GM12874 (cell line): ENCODE measurements around the gene CFAP221.

Experiments used
- TF ChIP-seq, protein P1 (sequence below): IDR thresholded peaks from 2 replicates; pipeline ENCODE4 v1.5.1; 2011; ENCODE audit warnings: low read depth, mild to moderate bottlenecking, control low read depth, low read length, moderate library complexity; ENCODE audit not compliant: insufficient read depth

The CFAP221 gene

DNA sequence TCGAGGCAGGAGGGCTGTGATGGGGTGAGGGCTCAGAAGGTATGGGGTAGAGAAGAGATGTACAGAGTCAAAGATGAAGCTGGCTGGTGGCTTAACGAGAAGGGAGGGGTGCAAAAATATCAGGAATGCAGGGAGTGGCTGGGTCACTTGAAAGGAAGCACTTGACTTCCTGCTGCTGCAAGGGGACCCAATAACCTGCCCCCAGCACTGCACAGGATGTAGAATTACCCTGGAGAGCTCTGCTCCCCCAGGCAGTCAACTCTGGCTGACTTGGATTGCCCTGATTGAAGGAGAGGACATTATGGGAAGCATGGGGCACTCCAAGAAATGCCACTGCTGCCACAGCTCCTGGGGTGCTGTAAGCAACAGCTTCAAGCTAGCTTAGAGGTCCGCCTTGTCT is 41.8 kb downstream of the CFAP221 start:
- TF ChIP-seq, protein P1, sequence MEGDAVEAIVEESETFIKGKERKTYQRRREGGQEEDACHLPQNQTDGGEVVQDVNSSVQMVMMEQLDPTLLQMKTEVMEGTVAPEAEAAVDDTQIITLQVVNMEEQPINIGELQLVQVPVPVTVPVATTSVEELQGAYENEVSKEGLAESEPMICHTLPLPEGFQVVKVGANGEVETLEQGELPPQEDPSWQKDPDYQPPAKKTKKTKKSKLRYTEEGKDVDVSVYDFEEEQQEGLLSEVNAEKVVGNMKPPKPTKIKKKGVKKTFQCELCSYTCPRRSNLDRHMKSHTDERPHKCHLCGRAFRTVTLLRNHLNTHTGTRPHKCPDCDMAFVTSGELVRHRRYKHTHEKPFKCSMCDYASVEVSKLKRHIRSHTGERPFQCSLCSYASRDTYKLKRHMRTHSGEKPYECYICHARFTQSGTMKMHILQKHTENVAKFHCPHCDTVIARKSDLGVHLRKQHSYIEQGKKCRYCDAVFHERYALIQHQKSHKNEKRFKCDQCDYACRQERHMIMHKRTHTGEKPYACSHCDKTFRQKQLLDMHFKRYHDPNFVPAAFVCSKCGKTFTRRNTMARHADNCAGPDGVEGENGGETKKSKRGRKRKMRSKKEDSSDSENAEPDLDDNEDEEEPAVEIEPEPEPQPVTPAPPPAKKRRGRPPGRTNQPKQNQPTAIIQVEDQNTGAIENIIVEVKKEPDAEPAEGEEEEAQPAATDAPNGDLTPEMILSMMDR, result no peak

DNA sequence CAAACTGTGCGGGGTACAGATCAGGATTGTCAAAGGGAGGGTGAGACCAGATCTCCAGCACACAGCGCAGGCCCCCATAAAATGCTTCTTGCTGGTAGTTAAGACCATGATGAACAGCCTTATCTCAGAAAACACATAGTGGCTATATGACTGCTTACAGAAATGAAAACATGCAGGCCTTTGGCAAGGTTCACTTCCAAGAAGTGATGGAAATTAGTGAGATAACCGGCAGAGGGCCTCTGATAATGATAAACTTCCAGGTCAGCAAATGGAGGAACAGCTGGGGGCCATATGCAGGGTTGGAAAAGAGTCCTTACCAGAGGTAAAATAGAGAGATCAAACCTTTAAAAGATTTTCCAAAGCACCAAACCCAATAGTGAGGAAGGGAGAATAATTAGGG is 46.6 kb downstream of the CFAP221 start:
- TF ChIP-seq, protein P1, result no peak

DNA sequence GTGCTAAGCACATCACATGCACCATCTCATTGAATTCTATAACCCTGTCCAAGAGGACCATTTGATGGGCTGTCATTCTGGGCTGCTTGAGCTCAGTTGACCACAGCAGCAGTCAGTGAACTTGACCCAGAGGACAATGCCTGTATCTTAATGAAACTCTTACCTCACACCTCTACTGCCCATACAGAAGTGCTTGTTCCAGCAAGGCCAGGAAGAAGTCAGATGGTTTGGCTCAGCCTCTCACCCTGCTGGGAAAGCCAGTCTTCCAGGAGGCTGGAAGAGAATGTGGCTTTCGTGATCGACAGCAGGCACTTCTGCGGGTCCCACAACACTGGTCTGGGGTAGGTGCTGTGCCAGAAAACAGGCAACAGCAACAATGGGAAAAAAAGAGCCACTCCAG is 47.3 kb downstream of the CFAP221 start:
- TF ChIP-seq, protein P1, result no peak

DNA sequence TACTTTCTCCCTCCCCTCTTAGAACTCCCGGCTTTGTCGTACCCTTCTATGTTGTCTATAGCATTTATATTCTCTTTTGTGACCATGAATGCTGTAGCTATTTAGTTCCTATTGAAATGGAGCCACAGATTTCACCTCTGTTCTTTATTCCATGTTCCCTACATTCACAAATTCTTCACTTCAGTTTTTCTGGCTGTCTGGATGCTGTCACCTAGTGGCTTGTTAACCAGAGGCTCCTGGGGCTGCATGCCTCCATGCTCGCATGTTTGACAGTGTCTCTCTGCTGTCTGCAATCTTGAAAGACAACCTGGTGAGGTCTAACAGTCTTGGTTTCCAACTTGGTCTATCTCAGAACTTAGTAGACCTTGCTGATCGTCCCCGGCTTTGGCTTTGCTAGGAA is 48.2 kb downstream of the CFAP221 start:
- TF ChIP-seq, protein P1, result no peak

DNA sequence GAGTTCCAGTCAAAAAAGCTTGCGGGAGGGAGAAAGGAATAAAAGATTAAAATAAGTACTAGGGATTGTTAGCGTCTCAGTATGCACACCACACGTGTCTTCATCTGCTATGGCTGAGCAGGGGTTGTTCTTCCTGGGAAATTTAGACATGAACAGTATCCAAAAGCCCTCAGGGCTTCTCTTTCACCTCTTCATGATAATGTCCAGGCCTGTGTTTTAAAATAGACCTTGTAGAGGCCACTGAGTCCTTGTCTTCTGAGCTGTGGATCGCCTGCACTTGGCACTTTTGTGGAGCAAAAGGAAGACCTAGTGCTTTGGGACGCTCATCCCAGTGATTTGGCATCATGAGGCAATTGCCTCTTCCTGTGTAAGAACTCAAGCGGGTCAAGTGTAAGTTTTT is 52.4 kb downstream of the CFAP221 start:
- TF ChIP-seq, protein P1, result no peak

DNA sequence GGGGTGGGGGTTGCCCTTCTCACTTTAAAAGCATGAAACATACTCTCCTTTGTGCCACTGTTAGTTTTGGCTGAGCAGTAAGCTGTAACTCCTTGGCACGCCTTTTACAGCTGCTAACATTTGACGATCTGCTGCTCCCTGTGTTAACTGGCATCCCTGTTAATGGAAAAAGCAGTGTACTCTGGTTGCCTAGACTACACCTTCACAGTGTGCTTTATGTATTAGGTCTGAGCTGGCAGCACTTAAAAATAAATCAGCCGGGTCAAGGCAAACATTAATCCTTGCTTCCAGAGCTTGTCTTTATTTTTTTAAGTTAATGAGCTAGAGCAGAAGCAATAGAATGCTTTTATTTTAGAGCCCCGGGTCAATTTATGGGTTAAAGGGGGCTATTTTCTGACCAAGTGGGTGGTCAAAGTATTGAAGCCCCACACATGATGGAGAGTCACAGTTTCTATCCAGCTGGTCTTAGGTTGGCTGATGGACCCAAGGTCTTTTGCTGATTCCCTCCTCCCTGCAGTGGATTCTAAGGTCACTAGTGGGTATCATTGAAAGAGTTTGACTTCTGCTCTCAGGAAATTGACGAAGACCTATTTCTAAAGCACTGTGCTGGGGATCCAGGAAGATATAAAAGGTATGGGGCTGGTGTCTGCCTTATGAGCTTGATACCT is 54.5 kb downstream of the CFAP221 start:
- TF ChIP-seq, protein P1, result no peak

DNA sequence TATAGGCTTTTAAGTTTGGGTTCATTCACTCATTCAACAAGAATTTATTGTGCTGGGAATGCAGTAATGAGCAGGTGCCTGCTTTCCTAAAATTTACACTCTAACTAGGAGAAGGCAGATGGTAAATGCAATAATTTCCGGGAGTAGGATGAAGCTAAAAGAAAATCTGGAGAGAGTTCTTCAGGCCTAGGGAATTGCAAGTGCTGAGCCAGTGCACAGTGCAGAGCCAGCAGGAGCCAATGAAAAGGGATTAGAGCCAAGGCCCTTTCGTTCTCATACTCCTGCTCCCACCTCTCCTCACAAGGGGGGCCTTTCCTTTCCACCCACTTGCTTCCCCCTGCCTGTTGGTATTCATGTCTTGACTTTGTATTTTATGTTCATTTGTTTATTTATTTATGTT is 55.1 kb downstream of the CFAP221 start:
- TF ChIP-seq, protein P1, result no peak

DNA sequence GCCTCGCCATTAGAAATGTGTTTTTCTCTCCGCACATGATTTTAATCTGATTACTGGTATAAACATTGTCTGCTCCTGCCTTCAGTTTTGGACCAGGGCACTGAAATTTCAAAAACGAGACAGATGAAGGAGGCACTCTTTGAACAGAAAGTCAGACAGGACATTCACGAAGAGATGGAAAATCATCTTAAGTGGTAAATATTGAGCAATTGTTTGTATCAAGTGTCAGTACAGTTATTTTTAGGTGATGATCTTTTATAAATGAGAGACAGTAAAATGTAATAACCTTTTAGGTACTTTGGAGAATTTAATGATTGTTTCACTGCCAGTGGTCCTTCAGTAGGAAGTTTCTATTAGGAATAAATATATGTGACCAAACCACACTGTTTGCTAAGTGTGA is 60.8 kb downstream of the CFAP221 start:
- TF ChIP-seq, protein P1, result no peak
